H1 (cell line): ENCODE results near the gene TMEM126B. TPM values are rescaled to one million over a fixed set of nuclear protein-coding genes. Genes with fewer than 3 reads are reported as not detected.

Experiments used
- BRCA1 ChIP-seq: IDR thresholded peaks from 2 replicates; pipeline ENCODE4 v1.6.1; 2012; ENCODE audit warnings: low read depth, low read length, improper control_type of control experiment
- CHD2 ChIP-seq: IDR thresholded peaks from 2 replicates; pipeline ENCODE4 v1.6.1; 2012; ENCODE audit warnings: low read length, improper control_type of control experiment
- CHD7 ChIP-seq: fragments of 300-600 bp; sonication (generic); IDR thresholded peaks from 2 replicates; pipeline ENCODE4 v1.7.1; 2012; ENCODE audit warnings: low read length, moderate library complexity, mild to moderate bottlenecking, inconsistent platforms; ENCODE audit not compliant: insufficient replicate concordance
- EZH2 ChIP-seq: fragments of 200-600 bp; sonication (generic); IDR thresholded peaks from 2 replicates; pipeline ENCODE4 v1.7.1; 2012; ENCODE audit warnings: low read depth, mild to moderate bottlenecking, moderate library complexity, low read length, inconsistent platforms; ENCODE audit not compliant: severe bottlenecking
- HDAC2 ChIP-seq, 2 experiments: fragments of 300-600 bp in 1 of 2; sonication (generic) in 1 of 2; IDR thresholded peaks; 2 replicates each; pipeline ENCODE4 v1.6.1; 2011 to 2012; ENCODE audit warnings: low read depth in 2 of 2, low read length in 2 of 2, mild to moderate bottlenecking in 2 of 2, moderate library complexity in 2 of 2, borderline replicate concordance in 1 of 2, inconsistent platforms in 1 of 2
- MAFK ChIP-seq: IDR thresholded peaks from 2 replicates; pipeline ENCODE4 v1.6.1; 2012; ENCODE audit warnings: low read depth, mild to moderate bottlenecking, improper control_type of control experiment, low read length
- SIN3A ChIP-seq, 2 experiments: IDR thresholded peaks in 1 of 2; conservative IDR thresholded peaks in 1 of 2; 2 replicates each; pipeline ENCODE4 v1.6.1; 2011 to 2012; ENCODE audit warnings: low read length in 2 of 2, improper control_type of control experiment in 1 of 2, low read depth in 1 of 2, mild to moderate bottlenecking in 1 of 2
- USF2 ChIP-seq: IDR thresholded peaks from 2 replicates; pipeline ENCODE4 v1.6.1; 2011; ENCODE audit warnings: low read length, improper control_type of control experiment
- polyA plus RNA-seq, 7 experiments: library from polyadenylated mRNA; depleted of rRNA in 3 of 7; stranded (reverse) in 5 of 7; unstranded in 2 of 7; fragments of >200 nt in 5 of 7; fragments of 200-250 nt in 2 of 7; gene quantifications; 1 replicate in 5 of 7; 2 replicates in 1 of 7; 4 replicates in 1 of 7; pipeline versions ENCODE4 v1.2.1 to v1.2.3, GENCODE V29; 2011 to 2013; ENCODE audit warnings: missing spikeins in 2 of 7, mixed read lengths in 2 of 7
- total RNA-seq: library from RNA; stranded (reverse); fragmentation: NEBNext Ultra II Directional; extraction: Animal tissue kit (Norgen Biotek cat#: 25700); gene quantifications from 2 replicates; pipeline ENCODE4 v1.2.1, GENCODE V29; 2021

Gene TMEM126B
- total and polyA plus RNA-seq, 2 of the 8 experiments (the other 6 are each of a cell fraction or from before 2014, with no cell fraction given) = 85.6 to 101 TPM

GRCh38 chr11:85647604-85648299 lies 19.4 kb downstream of the TMEM126B start, which contains the start of gene TMEM126A (continued):
- no peak for TF ChIP-seq CHD7
- peak; percentile 61 to 76; a peak in 2 of 4 replicates for TF ChIP-seq HDAC2 (IDR thresholded peaks at IDR 0.05; ENCODE audit: borderline replicate concordance in 1 of 2, low read depth in 2 of 2, low read length in 2 of 2)
- no peak for TF ChIP-seq CHD2
- no peak for TF ChIP-seq BRCA1
- no peak; the same call in 1 of the 2 replicates for TF ChIP-seq USF2
- TF ChIP-seq EZH2 = no peak
- peak in 1 of 2 experiments; percentile 53; a peak in 1 of 4 replicates for TF ChIP-seq SIN3A (conservative IDR thresholded peaks at IDR 0.05 in 1 of 2, IDR thresholded peaks at IDR 0.05 in 1 of 2; ENCODE audit: low read depth in 1 of 2, low read length in 2 of 2)
- no peak for TF ChIP-seq MAFK
